D721Med (cell line): Measurements from ENCODE around the gene MEGF10.

Experiments
- DNase-seq: peaks from one replicate; pipeline ENCODE4 v3.0.0; 2011; ENCODE audit warnings: low spot score; ENCODE audit not compliant: insufficient read length
- FAIRE-seq: peaks from 2 replicates; lab custom pipeline; 2011; peaks lifted over from hg19 to GRCh38; lab: Jason Lieb, UNC
- CTCF ChIP-seq: IDR thresholded peaks from 2 replicates; pipeline ENCODE4 v1.5.1; 2012; ENCODE audit warnings: mild to moderate bottlenecking, control low read depth; ENCODE audit not compliant: insufficient read depth; ENCODE audit errors: missing control alignments

MEGF10 gene

DNA sequence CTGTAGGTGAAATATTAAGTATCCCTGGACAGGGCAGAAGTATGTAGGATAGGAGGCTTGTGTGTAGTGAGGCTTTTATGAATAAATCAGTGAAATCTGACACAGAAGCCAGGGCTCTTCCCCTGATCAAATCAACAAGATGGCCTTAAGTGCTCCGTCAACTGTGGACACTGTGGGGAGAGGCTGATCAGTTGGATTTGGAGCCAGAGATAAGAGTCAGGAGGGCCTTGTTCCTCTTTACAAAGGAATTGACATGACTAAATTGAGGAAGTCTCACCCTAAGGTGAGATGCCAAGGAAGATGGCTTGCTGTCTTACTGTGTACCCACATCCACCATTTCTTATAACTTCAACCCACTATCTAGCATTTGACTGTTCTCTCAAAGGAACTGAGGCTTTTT lies 135.3 kb downstream of the MEGF10 start:
- FAIRE-seq, result no peak

GRCh38 chr5:127426661-127427060 lies 136.1 kb downstream of the MEGF10 start:
- no peak for DNase-seq
- no peak for FAIRE-seq
- no peak for TF ChIP-seq CTCF

More for the DNA sequence above, 135.3 kb downstream of the MEGF10 start:
- no peak for TF ChIP-seq CTCF
- no peak for DNase-seq

- no peak for FAIRE-seq
- no peak for DNase-seq
- TF ChIP-seq CTCF, result no peak
Measured at GRCh38 chr5:127428276-127428675, 137.7 kb downstream of the MEGF10 start.

DNA sequence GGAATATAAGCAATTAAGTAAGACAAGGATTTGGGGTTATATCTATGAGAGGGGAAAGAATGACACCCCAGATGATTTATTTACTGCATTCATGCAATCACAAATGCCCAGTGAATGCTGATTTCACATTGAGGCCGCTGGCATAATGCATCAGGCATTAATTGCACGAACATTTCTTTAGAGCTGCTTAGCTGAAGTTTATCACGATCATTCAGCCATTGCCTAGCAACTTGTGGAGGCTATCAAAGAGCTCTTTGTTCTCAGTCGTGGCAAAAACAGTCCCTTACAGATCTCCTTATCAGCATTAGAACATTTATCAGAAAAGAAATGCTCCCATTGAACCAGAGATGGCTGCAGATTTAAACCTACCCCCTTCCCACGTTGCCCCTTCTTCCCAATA lies 138.2 kb downstream of the MEGF10 start:
- DNase-seq (no peak), FAIRE-seq (no peak)
- no peak for TF ChIP-seq CTCF

DNA sequence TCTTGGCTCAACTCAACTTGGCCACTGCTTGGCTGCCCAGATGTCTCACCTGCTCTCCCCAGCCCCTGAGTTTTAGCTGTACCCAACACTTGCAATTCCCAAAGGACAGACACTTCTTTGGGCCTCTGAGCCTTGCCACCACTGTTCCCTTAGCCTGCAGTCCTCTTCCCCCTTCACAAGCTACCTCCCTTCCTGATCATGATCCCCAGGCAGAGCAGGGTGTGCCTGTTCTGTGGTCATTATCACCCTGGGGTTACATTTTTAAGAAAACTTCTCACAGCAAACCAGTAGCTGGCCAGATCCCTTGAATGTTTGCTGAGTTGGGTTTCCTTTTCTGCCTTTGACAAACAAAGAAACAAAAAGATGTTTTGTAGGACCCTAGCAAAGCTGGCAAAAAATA lies 139.3 kb downstream of the MEGF10 start:
- FAIRE-seq, result no peak

GRCh38 chr5:127430627-127431026 lies 140.0 kb downstream of the MEGF10 start:
- TF ChIP-seq CTCF, result no peak
- DNase-seq (no peak), FAIRE-seq (no peak)

More for the DNA sequence above, 139.3 kb downstream of the MEGF10 start:
- no peak for DNase-seq
- no peak for TF ChIP-seq CTCF

GRCh38 chr5:127431977-127432585 lies 141.5 kb downstream of the MEGF10 start:
- no peak for TF ChIP-seq CTCF
- FAIRE-seq (no peak), DNase-seq (no peak)
